ENCODE measurements around the gene OPCML. TPM values are rescaled to one million over a fixed set of nuclear protein-coding genes. Genes with fewer than 3 reads are reported as not detected.

Gene OPCML
- total and polyA plus RNA-seq, 4 donors, result 16.6 to 70.3 (median 58.1) TPM

- Histone ChIP-seq H3K4me3 (ENCODE audit: low read depth, low read length) (no peak overlapping the region), H3K36me3 (ENCODE audit: control insufficient read depth, insufficient read depth, low read length) (no peaks in the 10 kb centered on the region), H3K4me1 (ENCODE audit: control insufficient read depth, insufficient read depth, low read length) (peaks cover 8% of the 10 kb centered on the region), H3K27me3 (ENCODE audit: control insufficient read depth, insufficient read depth, low read length) (no peaks in the 10 kb centered on the region), H3K9me3 (ENCODE audit: control insufficient read depth, insufficient read depth, low read length) (no peaks in the 10 kb centered on the region), H3K27ac (ENCODE audit: low read depth, low read length) (no peak overlapping the region)
- peak in 2 of 6 donors; percentile 80 to 90 for DNase-seq (ENCODE audit: low read depth in 4 of 6, low spot score in 6 of 6)
- 48% methylated on average over 6 of the region's 7 CpGs for WGBS (ENCODE audit: insufficient coverage)
These were observed 549.3 kb downstream of the OPCML start for GRCh38 chr11:132982772-132983640.

GRCh38 chr11:132981131-132981956, 551.0 kb downstream of the OPCML start:
- H3K4me1 ChIP-seq (ENCODE audit: control insufficient read depth, insufficient read depth, low read length), result peaks cover 8% of the 10 kb centered on the region
- H3K36me3 ChIP-seq (ENCODE audit: control insufficient read depth, insufficient read depth, low read length), result no peaks in the 10 kb centered on the region
- WGBS (ENCODE audit: insufficient coverage), result 87% methylated on average over 7 of the region's 17 CpGs
- no peak overlapping the region for H3K4me3 ChIP-seq (ENCODE audit: low read depth, low read length)
- H3K27me3 ChIP-seq (ENCODE audit: control insufficient read depth, insufficient read depth, low read length), result no peaks in the 10 kb centered on the region
- no peaks in the 10 kb centered on the region for H3K9me3 ChIP-seq (ENCODE audit: control insufficient read depth, insufficient read depth, low read length)
- DNase-seq (ENCODE audit: low read depth in 4 of 6, low spot score in 6 of 6), result no peak
- H3K27ac ChIP-seq (ENCODE audit: low read depth, low read length), result no peak overlapping the region

DNA sequence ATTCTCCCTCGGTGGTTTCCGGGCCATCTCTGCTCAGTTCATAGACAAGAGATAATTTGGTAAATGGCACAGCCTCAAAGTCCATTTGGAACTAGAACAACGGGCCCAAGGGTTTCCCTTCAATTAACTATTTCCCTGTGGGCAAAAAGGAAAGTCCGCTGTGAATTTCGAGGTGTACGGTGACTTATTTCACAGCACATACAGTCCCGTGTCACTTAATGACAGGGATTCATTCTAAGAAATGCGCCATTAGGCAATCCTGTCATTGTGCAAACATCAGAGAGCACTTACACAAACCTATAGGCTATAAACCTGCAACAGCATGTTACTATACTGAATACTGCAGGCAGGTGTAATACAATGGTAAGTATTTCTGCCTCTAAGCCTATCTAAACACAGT, 551.6 kb downstream of the OPCML start:
- Histone ChIP-seq H3K27ac (ENCODE audit: low read depth, low read length) (no peak overlapping the region), H3K4me3 (ENCODE audit: low read depth, low read length) (no peak overlapping the region), H3K36me3 (ENCODE audit: control insufficient read depth, insufficient read depth, low read length) (no peaks in the 10 kb centered on the region), H3K9me3 (ENCODE audit: control insufficient read depth, insufficient read depth, low read length) (no peaks in the 10 kb centered on the region), H3K27me3 (ENCODE audit: control insufficient read depth, insufficient read depth, low read length) (no peaks in the 10 kb centered on the region), H3K4me1 (ENCODE audit: control insufficient read depth, insufficient read depth, low read length) (peaks cover 8% of the 10 kb centered on the region)
- peak in 1 of 6 donors; percentile 58 for DNase-seq (ENCODE audit: low read depth in 4 of 6, low spot score in 6 of 6)
- WGBS (ENCODE audit: insufficient coverage), result 79% methylated on average over 8 of the region's 8 CpGs

- 100% methylated on average over 4 of the region's 4 CpGs for WGBS (ENCODE audit: insufficient coverage)
- no peak for DNase-seq (ENCODE audit: low read depth in 4 of 6, low spot score in 6 of 6)
- peaks cover 3% of the 10 kb centered on the region for H3K4me1 ChIP-seq (ENCODE audit: control insufficient read depth, insufficient read depth, low read length)
- H3K4me3 ChIP-seq (ENCODE audit: low read depth, low read length), result no peak overlapping the region
- no peaks in the 10 kb centered on the region for H3K9me3 ChIP-seq (ENCODE audit: control insufficient read depth, insufficient read depth, low read length)
- H3K27me3 ChIP-seq (ENCODE audit: control insufficient read depth, insufficient read depth, low read length), result no peaks in the 10 kb centered on the region
- no peak overlapping the region for H3K27ac ChIP-seq (ENCODE audit: low read depth, low read length)
- H3K36me3 ChIP-seq (ENCODE audit: control insufficient read depth, insufficient read depth, low read length), result no peaks in the 10 kb centered on the region
These were observed 554.6 kb downstream of the OPCML start for GRCh38 chr11:132977746-132978145.

DNA sequence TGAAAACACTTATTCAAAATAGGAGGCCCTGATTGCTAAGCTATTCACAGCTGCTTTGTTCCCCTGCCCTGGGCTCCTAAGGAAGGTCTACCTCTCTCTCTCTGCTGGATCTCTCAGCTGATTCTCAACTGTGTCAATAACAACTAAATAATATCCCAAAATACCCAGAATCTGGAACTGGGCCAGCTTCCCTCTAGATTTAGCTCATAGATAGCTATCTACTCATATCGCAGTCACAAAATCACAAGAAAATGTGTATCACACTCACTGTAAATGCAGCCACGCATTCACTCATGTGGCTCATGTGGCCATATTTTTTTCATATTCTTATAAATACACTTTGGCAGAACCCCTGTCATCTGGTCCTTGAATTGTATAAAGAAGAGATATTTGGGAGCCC, 555.1 kb downstream of the OPCML start:
- no peak for DNase-seq (ENCODE audit: low read depth in 4 of 6, low spot score in 6 of 6)
- peaks cover 6% of the 10 kb centered on the region for H3K4me1 ChIP-seq (ENCODE audit: control insufficient read depth, insufficient read depth, low read length)
- H3K27me3 ChIP-seq (ENCODE audit: control insufficient read depth, insufficient read depth, low read length), result no peaks in the 10 kb centered on the region
- H3K36me3 ChIP-seq (ENCODE audit: control insufficient read depth, insufficient read depth, low read length), result no peaks in the 10 kb centered on the region
- no peaks in the 10 kb centered on the region for H3K9me3 ChIP-seq (ENCODE audit: control insufficient read depth, insufficient read depth, low read length)
- no peak overlapping the region for H3K27ac ChIP-seq (ENCODE audit: low read depth, low read length)
- H3K4me3 ChIP-seq (ENCODE audit: low read depth, low read length), result no peak overlapping the region
- 60% methylated on average over 1 of the region's 2 CpGs for WGBS (ENCODE audit: insufficient coverage)

GRCh38 chr11:132976115-132976514, 556.2 kb downstream of the OPCML start:
- WGBS (ENCODE audit: insufficient coverage), result 75% methylated on average over 3 of the region's 5 CpGs

GRCh38 chr11:132973686-132974085, 558.6 kb downstream of the OPCML start:
- DNase-seq (ENCODE audit: low read depth in 4 of 6, low spot score in 6 of 6), result no peak
- 76% methylated on average over 6 of the region's 6 CpGs for WGBS (ENCODE audit: insufficient coverage)
- Histone ChIP-seq H3K9me3 (ENCODE audit: control insufficient read depth, insufficient read depth, low read length) (no peaks in the 10 kb centered on the region), H3K27me3 (ENCODE audit: control insufficient read depth, insufficient read depth, low read length) (no peaks in the 10 kb centered on the region), H3K27ac (ENCODE audit: low read depth, low read length) (no peak overlapping the region), H3K36me3 (ENCODE audit: control insufficient read depth, insufficient read depth, low read length) (no peaks in the 10 kb centered on the region), H3K4me3 (ENCODE audit: low read depth, low read length) (no peak overlapping the region), H3K4me1 (ENCODE audit: control insufficient read depth, insufficient read depth, low read length) (peaks cover 17% of the 10 kb centered on the region)

More at GRCh38 chr11:132976115-132976514, 556.2 kb downstream of the OPCML start:
- H3K4me1 ChIP-seq (ENCODE audit: control insufficient read depth, insufficient read depth, low read length), result peaks cover 17% of the 10 kb centered on the region
- no peaks in the 10 kb centered on the region for H3K27me3 ChIP-seq (ENCODE audit: control insufficient read depth, insufficient read depth, low read length)
- no peaks in the 10 kb centered on the region for H3K36me3 ChIP-seq (ENCODE audit: control insufficient read depth, insufficient read depth, low read length)
- no peak for DNase-seq (ENCODE audit: low read depth in 4 of 6, low spot score in 6 of 6)
- H3K9me3 ChIP-seq (ENCODE audit: control insufficient read depth, insufficient read depth, low read length), result no peaks in the 10 kb centered on the region
- no peak overlapping the region for H3K27ac ChIP-seq (ENCODE audit: low read depth, low read length)
- no peak overlapping the region for H3K4me3 ChIP-seq (ENCODE audit: low read depth, low read length)

DNA sequence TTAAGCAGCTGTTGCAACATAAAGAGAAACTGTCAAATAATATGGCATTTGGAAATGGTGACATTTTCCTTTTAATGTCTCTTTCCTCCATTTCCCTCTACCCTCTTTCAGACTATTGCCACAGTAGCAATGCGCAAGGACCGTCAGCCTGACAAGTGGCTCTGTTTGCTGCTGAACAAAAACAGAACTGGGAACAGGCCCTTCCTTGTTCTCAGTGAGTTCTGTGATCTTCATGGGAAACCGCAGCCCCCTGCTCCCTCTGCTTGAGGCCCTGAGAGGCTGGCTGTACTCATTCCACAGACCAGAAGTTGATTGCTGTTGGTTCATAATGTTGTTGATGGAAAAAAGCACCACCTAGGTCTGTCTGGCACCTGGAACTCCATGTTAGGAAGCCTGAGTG, 559.7 kb downstream of the OPCML start:
- peak in 2 of 6 donors; percentile 75 to 79 for DNase-seq (ENCODE audit: low read depth in 4 of 6, low spot score in 6 of 6)
- H3K4me3 ChIP-seq (ENCODE audit: low read depth, low read length), result no peak overlapping the region
- H3K36me3 ChIP-seq (ENCODE audit: control insufficient read depth, insufficient read depth, low read length), result no peaks in the 10 kb centered on the region
- peak overlapping the region; percentile 88 for H3K27ac ChIP-seq (ENCODE audit: low read depth, low read length)
- WGBS (ENCODE audit: insufficient coverage), result 43% methylated on average over 3 of the region's 3 CpGs
- H3K4me1 ChIP-seq (ENCODE audit: control insufficient read depth, insufficient read depth, low read length), result peaks cover 17% of the 10 kb centered on the region
- no peaks in the 10 kb centered on the region for H3K9me3 ChIP-seq (ENCODE audit: control insufficient read depth, insufficient read depth, low read length)
- H3K27me3 ChIP-seq (ENCODE audit: control insufficient read depth, insufficient read depth, low read length), result no peaks in the 10 kb centered on the region

- Histone ChIP-seq H3K27me3 (ENCODE audit: control insufficient read depth, insufficient read depth, low read length) (no peaks in the 10 kb centered on the region), H3K27ac (ENCODE audit: low read depth, low read length) (peak overlapping the region; percentile 72), H3K4me3 (ENCODE audit: low read depth, low read length) (no peak overlapping the region), H3K36me3 (ENCODE audit: control insufficient read depth, insufficient read depth, low read length) (no peaks in the 10 kb centered on the region), H3K4me1 (ENCODE audit: control insufficient read depth, insufficient read depth, low read length) (peaks cover 17% of the 10 kb centered on the region), H3K9me3 (ENCODE audit: control insufficient read depth, insufficient read depth, low read length) (no peaks in the 10 kb centered on the region)
- DNase-seq (ENCODE audit: low read depth in 4 of 6, low spot score in 6 of 6), result no peak
- 49% methylated on average over 4 of the region's 4 CpGs for WGBS (ENCODE audit: insufficient coverage)
These were observed 561.0 kb downstream of the OPCML start for GRCh38 chr11:132971351-132971750.

All from spinal cord (tissue), 10 donors.